ENCODE measurements around the gene NDUFS6. TPM values are rescaled to one million over a fixed set of nuclear protein-coding genes. Genes with fewer than 3 reads are reported as not detected.

NDUFS6 gene
- total RNA-seq, 6 donors from 2014 or later = 22.9 to 64.6 (median 39.3) TPM

DNA sequence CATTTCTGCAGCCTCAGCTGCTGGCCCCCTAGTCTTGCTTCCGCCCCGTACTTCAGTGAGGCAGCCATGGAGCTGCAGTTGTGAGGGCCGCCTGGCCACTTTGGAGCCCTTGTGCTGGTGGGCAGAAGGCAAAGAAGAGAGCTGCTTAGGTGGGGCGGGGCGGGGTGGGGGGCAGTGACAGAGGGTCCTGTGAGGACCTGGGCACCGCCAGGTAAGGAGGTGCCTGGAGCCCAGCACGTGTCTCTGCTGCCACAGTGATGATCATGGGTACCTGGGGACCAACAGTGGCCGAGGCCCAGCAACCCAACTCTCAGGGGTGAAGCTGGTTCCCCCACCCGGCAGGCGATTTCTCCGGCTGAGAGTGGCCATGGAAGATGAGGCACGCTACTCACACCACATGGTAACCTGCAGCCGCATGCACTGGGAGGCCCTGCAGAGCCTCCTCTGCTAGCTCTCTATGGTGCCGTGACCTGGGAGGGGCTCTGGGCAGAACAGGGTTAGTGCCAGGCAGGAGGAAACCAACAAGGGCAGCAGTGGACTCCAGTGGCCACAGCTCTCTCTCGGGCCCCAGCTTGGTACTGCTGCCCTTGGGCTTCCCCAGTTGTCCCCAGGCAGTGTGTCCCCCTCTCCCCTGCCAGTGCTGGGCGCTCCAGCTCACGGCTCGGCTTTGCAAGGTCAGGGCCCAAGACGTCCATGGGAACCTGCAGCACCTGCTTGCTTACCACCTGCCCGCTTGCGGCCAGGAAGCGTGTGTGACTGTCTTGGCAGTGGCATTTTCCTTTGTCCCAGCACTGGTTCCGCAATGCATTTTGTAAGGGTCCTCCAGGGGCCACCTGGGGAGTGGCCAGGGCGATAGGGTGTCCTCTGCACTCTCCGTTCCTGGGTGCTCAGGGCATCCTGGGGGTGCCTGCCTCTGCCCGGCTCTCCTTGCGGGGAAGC lies 24.0 kb downstream of the NDUFS6 start:
- Histone ChIP-seq H3K4me3 (no peak overlapping the region), H3K9me3 (no peaks in the 10 kb centered on the region), H3K36me3 (peaks cover 0 to 47% (median 29%) of the 10 kb centered on the region in 4 donors), H3K27me3 (no peaks in the 10 kb centered on the region), H3K27ac (no peak overlapping the region), H3K4me1 (no peaks in the 10 kb centered on the region)
- DNase-seq (peak in 1 of 2 donors; percentile 75), ATAC-seq (ENCODE audit: low FRiP score in 2 of 2) (no peak)
- WGBS, 2 donors = 95 to 97% methylated on average over 11 to 25 of the region's 27 CpGs
- no peak for TF ChIP-seq POLR2A (IDR thresholded peaks at IDR 0.05)
- TF ChIP-seq POLR2AphosphoS5 (IDR thresholded peaks at IDR 0.05) = no peak
- TF ChIP-seq EP300 (IDR thresholded peaks at IDR 0.05) = no peak
- no peak for TF ChIP-seq CTCF (IDR thresholded peaks at IDR 0.05)

- Histone ChIP-seq H3K36me3 (peaks cover 0 to 35% (median 18%) of the 10 kb centered on the region in 4 donors), H3K27me3 (no peaks in the 10 kb centered on the region), H3K9me3 (no peaks in the 10 kb centered on the region), H3K4me1 (no peaks in the 10 kb centered on the region), H3K27ac (no peak overlapping the region), H3K4me3 (no peak overlapping the region)
- peak in 1 of 2 donors; percentile 67 for DNase-seq
- ATAC-seq (ENCODE audit: low FRiP score in 2 of 2) = no peak
- TF ChIP-seq EP300 (IDR thresholded peaks at IDR 0.05) = no peak
- TF ChIP-seq CTCF (IDR thresholded peaks at IDR 0.05) = no peak
- no peak for TF ChIP-seq POLR2A (IDR thresholded peaks at IDR 0.05)
- TF ChIP-seq POLR2AphosphoS5 (IDR thresholded peaks at IDR 0.05) = no peak
- WGBS, 2 donors = 82 to 91% methylated on average over 13 to 23 of the region's 26 CpGs
Observed at GRCh38 chr5:1826235-1826980, 25.2 kb downstream of the NDUFS6 start.

GRCh38 chr5:1827025-1827885 lies 26.0 kb downstream of the NDUFS6 start:
- Histone ChIP-seq H3K36me3 (peaks cover 0 to 31% (median 11%) of the 10 kb centered on the region in 4 donors), H3K4me1 (no peaks in the 10 kb centered on the region), H3K27me3 (no peaks in the 10 kb centered on the region), H3K27ac (no peak overlapping the region), H3K4me3 (no peak overlapping the region), H3K9me3 (no peaks in the 10 kb centered on the region)
- 89 to 93% methylated on average over 25 to 26 of the region's 26 CpGs for WGBS, 2 donors
- TF ChIP-seq POLR2AphosphoS5 (IDR thresholded peaks at IDR 0.05) = no peak
- TF ChIP-seq CTCF (IDR thresholded peaks at IDR 0.05) = no peak
- TF ChIP-seq POLR2A (IDR thresholded peaks at IDR 0.05) = no peak
- TF ChIP-seq EP300 (IDR thresholded peaks at IDR 0.05) = no peak
- DNase-seq (peak in 1 of 2 donors; percentile 47), ATAC-seq (ENCODE audit: low FRiP score in 2 of 2) (no peak)

GRCh38 chr5:1827886-1828397 lies 26.7 kb downstream of the NDUFS6 start:
- H3K9me3 ChIP-seq = no peaks in the 10 kb centered on the region
- no peak overlapping the region for H3K4me3 ChIP-seq
- TF ChIP-seq CTCF (IDR thresholded peaks at IDR 0.05) (no peak), POLR2AphosphoS5 (IDR thresholded peaks at IDR 0.05) (no peak), EP300 (IDR thresholded peaks at IDR 0.05) (no peak), POLR2A (IDR thresholded peaks at IDR 0.05) (no peak)
- DNase-seq (peak in 1 of 2 donors; percentile 75), ATAC-seq (ENCODE audit: low FRiP score in 2 of 2) (no peak)
- 37 to 67% methylated on average over 19 to 35 of the region's 39 CpGs for WGBS, 2 donors
- no peaks in the 10 kb centered on the region for H3K4me1 ChIP-seq
- H3K36me3 ChIP-seq = peaks cover 0 to 24% (median 9%) of the 10 kb centered on the region in 4 donors
- no peaks in the 10 kb centered on the region for H3K27me3 ChIP-seq
- H3K27ac ChIP-seq = no peak overlapping the region

Measured in upper lobe of left lung (tissue), 6 donors.